HCT116 (cell line): ENCODE data around the gene TICAM2.

Experiments used
- CEBPB ChIP-seq: IDR thresholded peaks from 2 replicates; pipeline ENCODE4 v1.6.1; 2012; ENCODE audit warnings: low read depth
- EZH2 ChIP-seq: fragments of 200-600 bp; sonication (generic); IDR thresholded peaks from 2 replicates; pipeline ENCODE4 v1.6.1; 2017; ENCODE audit warnings: antibody characterized with exemption, mixed run types
- EZH2phosphoT487 ChIP-seq: fragments of 200-600 bp; IDR thresholded peaks from 2 replicates; pipeline ENCODE4 v1.6.1; 2018; ENCODE audit warnings: antibody characterized with exemption, borderline replicate concordance
- POLR2A ChIP-seq: IDR thresholded peaks from 2 replicates; pipeline ENCODE4 v1.7.0; 2011; ENCODE audit warnings: borderline replicate concordance; ENCODE audit not compliant: insufficient read depth, insufficient read length; ENCODE audit errors: extremely low read depth
- POLR2AphosphoS5 ChIP-seq: IDR thresholded peaks from 2 replicates; pipeline ENCODE4 v1.6.1; 2011; ENCODE audit warnings: mild to moderate bottlenecking, low read depth, low read length, moderate library complexity
- RAD21 ChIP-seq: IDR thresholded peaks from 2 replicates; pipeline ENCODE4 v1.6.1; 2012; ENCODE audit warnings: low read depth, mild to moderate bottlenecking
- SIN3A ChIP-seq: IDR thresholded peaks from 2 replicates; pipeline ENCODE4 v1.6.1; 2012; ENCODE audit warnings: low read depth
- ZFX ChIP-seq: fragments of 450-650 bp; IDR thresholded peaks from 2 replicates; pipeline ENCODE4 v1.6.1; 2017
- ZNF274 ChIP-seq: fragments of 200-500 bp; sonication (Bioruptor generic); IDR thresholded peaks from 2 replicates; pipeline ENCODE4 v1.6.1; 2014; ENCODE audit warnings: mild to moderate bottlenecking, low read depth, low read length, inconsistent platforms
- TF ChIP-seq, protein P1 (sequence below), 3 experiments: fragments of 200-600 bp in 1 of 3; sonication (generic) in 1 of 3; IDR thresholded peaks in 2 of 3; conservative IDR thresholded peaks in 1 of 3; 2 replicates each; pipeline ENCODE4 v1.5.1; 2012 to 2017; ENCODE audit warnings: low read depth in 2 of 3, low read length in 2 of 3, antibody characterized with exemption in 1 of 3, borderline replicate concordance in 1 of 3, control low read depth in 1 of 3, mild to moderate bottlenecking in 1 of 3, mixed read lengths in 1 of 3, mixed run types in 1 of 3, moderate library complexity in 1 of 3; ENCODE audit not compliant: insufficient read depth in 1 of 3
- TF ChIP-seq, protein P2 (sequence below): IDR thresholded peaks from 2 replicates; pipeline ENCODE4 v1.6.1; 2012; ENCODE audit warnings: low read depth
- TF ChIP-seq, protein P3 (sequence below): IDR thresholded peaks from 2 replicates; pipeline ENCODE4 v1.6.1; 2012
- TF ChIP-seq, protein P4 (sequence below): IDR thresholded peaks from 2 replicates; pipeline ENCODE4 v1.6.1; 2011; ENCODE audit warnings: mild to moderate bottlenecking, low read length, moderate library complexity; ENCODE audit not compliant: insufficient replicate concordance; ENCODE audit errors: extremely low read depth

DNA sequence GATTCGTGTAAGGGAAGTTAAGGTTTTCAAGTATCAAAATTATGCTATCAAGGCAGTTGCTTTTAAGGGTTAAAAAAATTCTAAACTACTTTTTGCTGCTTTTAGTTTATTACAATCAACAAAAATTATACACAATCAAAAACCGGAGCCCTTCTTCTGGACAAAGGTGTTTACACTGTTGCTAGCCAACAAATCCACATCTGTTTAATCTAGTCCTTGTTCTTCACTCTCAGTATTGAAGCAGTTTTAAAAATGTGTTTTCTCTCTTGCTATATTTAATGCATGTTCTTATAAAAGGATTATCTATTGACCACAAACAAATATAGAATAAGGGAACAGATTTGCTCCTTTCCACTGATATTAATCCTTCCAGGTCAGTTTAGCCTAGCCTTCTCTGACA, 60.2 kb downstream of the TICAM2 start:
- TF ChIP-seq, protein P1, sequence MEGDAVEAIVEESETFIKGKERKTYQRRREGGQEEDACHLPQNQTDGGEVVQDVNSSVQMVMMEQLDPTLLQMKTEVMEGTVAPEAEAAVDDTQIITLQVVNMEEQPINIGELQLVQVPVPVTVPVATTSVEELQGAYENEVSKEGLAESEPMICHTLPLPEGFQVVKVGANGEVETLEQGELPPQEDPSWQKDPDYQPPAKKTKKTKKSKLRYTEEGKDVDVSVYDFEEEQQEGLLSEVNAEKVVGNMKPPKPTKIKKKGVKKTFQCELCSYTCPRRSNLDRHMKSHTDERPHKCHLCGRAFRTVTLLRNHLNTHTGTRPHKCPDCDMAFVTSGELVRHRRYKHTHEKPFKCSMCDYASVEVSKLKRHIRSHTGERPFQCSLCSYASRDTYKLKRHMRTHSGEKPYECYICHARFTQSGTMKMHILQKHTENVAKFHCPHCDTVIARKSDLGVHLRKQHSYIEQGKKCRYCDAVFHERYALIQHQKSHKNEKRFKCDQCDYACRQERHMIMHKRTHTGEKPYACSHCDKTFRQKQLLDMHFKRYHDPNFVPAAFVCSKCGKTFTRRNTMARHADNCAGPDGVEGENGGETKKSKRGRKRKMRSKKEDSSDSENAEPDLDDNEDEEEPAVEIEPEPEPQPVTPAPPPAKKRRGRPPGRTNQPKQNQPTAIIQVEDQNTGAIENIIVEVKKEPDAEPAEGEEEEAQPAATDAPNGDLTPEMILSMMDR (IDR thresholded peaks at IDR 0.05 in 2 of 3, conservative IDR thresholded peaks at IDR 0.05 in 1 of 3; ENCODE audit: borderline replicate concordance in 1 of 3, insufficient read depth in 1 of 3, low read depth in 2 of 3, low read length in 2 of 3) = no peak
- no peak for TF ChIP-seq POLR2A
- no peak for TF ChIP-seq CEBPB
- no peak for TF ChIP-seq POLR2AphosphoS5
- TF ChIP-seq, protein P2, sequence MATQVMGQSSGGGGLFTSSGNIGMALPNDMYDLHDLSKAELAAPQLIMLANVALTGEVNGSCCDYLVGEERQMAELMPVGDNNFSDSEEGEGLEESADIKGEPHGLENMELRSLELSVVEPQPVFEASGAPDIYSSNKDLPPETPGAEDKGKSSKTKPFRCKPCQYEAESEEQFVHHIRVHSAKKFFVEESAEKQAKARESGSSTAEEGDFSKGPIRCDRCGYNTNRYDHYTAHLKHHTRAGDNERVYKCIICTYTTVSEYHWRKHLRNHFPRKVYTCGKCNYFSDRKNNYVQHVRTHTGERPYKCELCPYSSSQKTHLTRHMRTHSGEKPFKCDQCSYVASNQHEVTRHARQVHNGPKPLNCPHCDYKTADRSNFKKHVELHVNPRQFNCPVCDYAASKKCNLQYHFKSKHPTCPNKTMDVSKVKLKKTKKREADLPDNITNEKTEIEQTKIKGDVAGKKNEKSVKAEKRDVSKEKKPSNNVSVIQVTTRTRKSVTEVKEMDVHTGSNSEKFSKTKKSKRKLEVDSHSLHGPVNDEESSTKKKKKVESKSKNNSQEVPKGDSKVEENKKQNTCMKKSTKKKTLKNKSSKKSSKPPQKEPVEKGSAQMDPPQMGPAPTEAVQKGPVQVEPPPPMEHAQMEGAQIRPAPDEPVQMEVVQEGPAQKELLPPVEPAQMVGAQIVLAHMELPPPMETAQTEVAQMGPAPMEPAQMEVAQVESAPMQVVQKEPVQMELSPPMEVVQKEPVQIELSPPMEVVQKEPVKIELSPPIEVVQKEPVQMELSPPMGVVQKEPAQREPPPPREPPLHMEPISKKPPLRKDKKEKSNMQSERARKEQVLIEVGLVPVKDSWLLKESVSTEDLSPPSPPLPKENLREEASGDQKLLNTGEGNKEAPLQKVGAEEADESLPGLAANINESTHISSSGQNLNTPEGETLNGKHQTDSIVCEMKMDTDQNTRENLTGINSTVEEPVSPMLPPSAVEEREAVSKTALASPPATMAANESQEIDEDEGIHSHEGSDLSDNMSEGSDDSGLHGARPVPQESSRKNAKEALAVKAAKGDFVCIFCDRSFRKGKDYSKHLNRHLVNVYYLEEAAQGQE = no peak
- TF ChIP-seq RAD21 = no peak
- TF ChIP-seq EZH2 = no peak
- TF ChIP-seq ZNF274 = no peak
- TF ChIP-seq, protein P3, sequence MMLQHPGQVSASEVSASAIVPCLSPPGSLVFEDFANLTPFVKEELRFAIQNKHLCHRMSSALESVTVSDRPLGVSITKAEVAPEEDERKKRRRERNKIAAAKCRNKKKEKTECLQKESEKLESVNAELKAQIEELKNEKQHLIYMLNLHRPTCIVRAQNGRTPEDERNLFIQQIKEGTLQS = no peak
- no peak for TF ChIP-seq EZH2phosphoT487
- no peak for TF ChIP-seq ZFX
- TF ChIP-seq, protein P4, sequence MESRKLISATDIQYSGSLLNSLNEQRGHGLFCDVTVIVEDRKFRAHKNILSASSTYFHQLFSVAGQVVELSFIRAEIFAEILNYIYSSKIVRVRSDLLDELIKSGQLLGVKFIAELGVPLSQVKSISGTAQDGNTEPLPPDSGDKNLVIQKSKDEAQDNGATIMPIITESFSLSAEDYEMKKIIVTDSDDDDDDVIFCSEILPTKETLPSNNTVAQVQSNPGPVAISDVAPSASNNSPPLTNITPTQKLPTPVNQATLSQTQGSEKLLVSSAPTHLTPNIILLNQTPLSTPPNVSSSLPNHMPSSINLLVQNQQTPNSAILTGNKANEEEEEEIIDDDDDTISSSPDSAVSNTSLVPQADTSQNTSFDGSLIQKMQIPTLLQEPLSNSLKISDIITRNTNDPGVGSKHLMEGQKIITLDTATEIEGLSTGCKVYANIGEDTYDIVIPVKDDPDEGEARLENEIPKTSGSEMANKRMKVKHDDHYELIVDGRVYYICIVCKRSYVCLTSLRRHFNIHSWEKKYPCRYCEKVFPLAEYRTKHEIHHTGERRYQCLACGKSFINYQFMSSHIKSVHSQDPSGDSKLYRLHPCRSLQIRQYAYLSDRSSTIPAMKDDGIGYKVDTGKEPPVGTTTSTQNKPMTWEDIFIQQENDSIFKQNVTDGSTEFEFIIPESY = no peak
- TF ChIP-seq SIN3A = no peak
